D721Med (cell line): ENCODE data around the gene BCAR3.

Experiments used
- DNase-seq: peaks from one replicate; pipeline ENCODE4 v3.0.0; 2011; ENCODE audit warnings: low spot score; ENCODE audit not compliant: insufficient read length
- FAIRE-seq: peaks from 2 replicates; lab custom pipeline; 2011; peaks lifted over from hg19 to GRCh38; lab: Jason Lieb, UNC
- TF ChIP-seq, protein P1 (sequence below): IDR thresholded peaks from 2 replicates; pipeline ENCODE4 v1.5.1; 2012; ENCODE audit warnings: mild to moderate bottlenecking, control low read depth; ENCODE audit not compliant: insufficient read depth; ENCODE audit errors: missing control alignments

Gene BCAR3

DNA sequence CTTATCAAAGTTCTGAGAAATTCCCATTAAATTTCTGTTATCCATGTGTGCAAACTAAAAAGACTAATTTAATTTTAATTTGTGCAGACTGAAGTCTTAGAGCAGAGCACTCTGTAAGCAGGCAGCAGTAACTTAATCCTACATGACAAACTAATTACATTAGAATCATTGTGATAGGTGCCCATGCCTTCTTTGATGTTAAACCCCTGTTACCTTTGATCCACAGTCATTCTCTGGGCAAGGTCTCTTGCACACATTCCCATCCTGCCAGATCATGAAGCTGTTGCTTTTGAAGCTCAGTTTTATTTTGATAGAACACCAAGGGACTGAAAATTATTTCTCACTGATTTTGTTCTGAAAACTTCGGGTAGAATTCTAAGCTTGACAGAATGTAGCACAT is 77.2 kb downstream of the BCAR3 start:
- DNase-seq (no peak), FAIRE-seq (no peak)
- TF ChIP-seq, protein P1, sequence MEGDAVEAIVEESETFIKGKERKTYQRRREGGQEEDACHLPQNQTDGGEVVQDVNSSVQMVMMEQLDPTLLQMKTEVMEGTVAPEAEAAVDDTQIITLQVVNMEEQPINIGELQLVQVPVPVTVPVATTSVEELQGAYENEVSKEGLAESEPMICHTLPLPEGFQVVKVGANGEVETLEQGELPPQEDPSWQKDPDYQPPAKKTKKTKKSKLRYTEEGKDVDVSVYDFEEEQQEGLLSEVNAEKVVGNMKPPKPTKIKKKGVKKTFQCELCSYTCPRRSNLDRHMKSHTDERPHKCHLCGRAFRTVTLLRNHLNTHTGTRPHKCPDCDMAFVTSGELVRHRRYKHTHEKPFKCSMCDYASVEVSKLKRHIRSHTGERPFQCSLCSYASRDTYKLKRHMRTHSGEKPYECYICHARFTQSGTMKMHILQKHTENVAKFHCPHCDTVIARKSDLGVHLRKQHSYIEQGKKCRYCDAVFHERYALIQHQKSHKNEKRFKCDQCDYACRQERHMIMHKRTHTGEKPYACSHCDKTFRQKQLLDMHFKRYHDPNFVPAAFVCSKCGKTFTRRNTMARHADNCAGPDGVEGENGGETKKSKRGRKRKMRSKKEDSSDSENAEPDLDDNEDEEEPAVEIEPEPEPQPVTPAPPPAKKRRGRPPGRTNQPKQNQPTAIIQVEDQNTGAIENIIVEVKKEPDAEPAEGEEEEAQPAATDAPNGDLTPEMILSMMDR = no peak

DNA sequence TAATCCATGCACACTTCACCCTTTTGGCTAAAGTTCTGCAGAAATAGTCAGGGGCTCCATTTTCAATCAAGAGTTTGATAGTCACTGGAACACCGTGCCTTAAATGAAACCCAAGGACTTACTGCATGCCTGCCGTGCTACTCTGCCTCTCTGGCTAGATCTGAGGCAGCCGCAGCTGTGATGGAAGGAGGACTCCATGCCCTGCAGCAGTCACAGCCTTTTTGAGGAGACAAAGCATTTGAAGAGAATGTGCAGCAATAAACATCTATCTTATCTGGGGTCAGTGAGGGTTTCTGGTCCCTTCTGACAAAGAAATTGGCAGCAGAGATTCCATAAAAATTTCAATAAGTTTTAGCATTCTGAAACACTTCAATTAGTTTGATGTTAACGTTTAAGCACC is 78.0 kb downstream of the BCAR3 start:
- FAIRE-seq = no peak
- TF ChIP-seq, protein P1 = no peak
- DNase-seq = no peak

DNA sequence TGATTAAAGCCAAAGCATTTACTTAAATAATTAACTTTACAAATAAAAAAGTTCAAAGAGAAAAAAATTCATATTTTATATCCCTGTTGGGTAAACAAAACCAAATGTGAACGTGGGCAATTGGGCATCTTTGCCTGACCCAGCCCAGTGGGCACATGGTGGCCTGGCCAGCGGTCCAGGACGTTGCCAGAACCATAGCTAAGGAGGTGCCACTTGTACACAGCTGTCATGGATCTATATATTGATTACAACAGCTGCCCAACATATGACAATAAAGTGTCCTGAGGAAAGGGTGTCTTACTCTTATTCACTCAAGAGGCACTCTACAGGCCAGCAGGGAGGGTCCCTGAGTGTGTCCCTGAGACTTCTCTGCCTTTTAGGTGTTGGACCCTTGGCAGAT is 78.5 kb downstream of the BCAR3 start:
- TF ChIP-seq, protein P1 = no peak
- DNase-seq (no peak), FAIRE-seq (no peak)

DNA sequence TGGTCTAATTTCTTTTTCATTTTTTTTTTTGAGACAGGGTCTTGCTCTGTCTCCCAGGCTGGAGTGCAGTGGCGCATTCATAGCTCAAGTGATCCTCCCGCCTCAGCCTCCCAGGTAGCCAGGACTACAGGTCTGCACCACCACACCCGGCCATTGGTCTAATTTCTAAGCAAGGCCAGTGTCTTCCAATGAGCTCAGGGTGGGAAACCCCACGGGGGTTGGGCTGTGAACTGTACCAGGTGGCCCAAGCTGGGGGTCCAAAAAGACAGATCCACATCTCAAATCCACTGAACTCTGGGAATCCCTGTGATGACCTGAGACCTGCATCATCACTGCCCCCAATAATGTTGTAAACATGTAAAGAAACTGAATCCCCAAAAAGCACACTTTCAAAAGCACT is 79.5 kb downstream of the BCAR3 start:
- FAIRE-seq (no peak), DNase-seq (no peak)
- TF ChIP-seq, protein P1 = no peak

DNA sequence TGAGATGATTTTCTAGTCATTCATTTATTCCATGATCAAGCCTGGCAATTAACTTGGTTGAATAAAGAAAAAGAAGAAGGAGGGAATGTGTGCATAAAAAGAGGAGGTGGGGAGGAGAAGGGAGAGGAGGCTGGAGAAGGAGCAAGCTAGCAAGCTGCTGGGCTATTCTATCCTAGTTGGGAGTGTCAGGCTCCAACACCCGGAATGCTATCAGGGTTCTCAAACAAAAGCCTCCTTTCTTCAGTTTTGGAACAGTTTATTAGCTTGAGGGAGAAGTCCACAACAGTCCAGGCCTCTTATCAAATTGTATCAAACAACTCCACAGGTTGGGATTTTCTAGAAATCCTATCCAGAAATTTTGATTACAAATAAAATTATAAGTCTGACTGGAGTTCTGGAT is 80.0 kb downstream of the BCAR3 start:
- no peak for FAIRE-seq
- TF ChIP-seq, protein P1 = no peak
- no peak for DNase-seq

DNA sequence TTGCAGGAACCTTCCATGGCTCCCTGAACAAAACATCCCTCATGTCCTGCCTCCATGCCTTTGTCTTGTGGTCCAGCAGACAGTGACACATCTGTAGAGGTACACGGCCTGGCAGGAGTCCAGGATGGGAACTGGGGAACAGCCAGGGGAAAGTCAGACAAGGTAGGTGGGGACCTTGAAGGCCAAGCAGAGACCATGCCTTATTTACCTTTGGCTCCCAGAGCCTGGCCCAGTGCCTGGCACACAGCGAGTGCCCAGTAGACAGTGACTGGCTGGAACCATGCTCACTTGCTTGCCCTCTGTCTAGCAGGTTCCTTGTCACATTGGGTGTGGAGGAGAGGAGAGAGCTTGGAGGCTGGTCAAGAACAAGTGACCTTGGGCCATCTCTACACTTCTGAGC is 81.0 kb downstream of the BCAR3 start:
- TF ChIP-seq, protein P1 = no peak
- FAIRE-seq (no peak), DNase-seq (no peak)

DNA sequence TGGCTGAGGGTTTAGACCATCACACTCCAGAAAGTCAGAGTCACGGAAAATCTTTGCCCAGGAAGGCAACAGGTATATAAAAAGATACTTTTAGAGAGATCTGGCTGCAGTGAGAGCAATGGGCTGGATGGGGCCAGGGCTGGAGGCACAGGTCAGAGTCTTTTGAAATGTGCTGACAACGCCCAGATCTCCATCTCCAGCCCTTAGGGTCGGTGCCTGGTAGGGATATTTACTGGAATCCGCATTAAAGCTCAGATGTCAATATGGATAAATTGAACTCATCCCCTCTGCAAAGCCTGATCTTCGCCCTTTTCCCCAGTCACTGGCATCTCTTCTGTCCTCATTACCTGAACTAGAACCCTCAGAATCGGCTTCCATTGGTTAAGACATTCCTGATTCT is 82.2 kb downstream of the BCAR3 start:
- no peak for DNase-seq
- TF ChIP-seq, protein P1 = no peak
- no peak for FAIRE-seq
